Stimulated activated naive CD4-positive, alpha-beta T cell (primary cell): ENCODE data around the gene PTPA.
"Not testable (repeated sequence)": the region's sequence is repeated elsewhere in the genome, so short reads cannot be mapped to it uniquely, and the experiment has no call there.

ENCODE experiments used
- DNase-seq, 6 experiments: peaks; one replicate each; lab custom pipeline; 2025; lab: John Stamatoyannopoulos, UW

Gene PTPA

GRCh38 chr9:129154866-129155477, 43.8 kb downstream of the PTPA start:
- no peak for DNase-seq

- no peak for DNase-seq
These were observed 44.9 kb downstream of the PTPA start for GRCh38 chr9:129156163-129156562.

- DNase-seq: no peak
These were observed 49.7 kb downstream of the PTPA start for GRCh38 chr9:129160712-129161533.

DNA sequence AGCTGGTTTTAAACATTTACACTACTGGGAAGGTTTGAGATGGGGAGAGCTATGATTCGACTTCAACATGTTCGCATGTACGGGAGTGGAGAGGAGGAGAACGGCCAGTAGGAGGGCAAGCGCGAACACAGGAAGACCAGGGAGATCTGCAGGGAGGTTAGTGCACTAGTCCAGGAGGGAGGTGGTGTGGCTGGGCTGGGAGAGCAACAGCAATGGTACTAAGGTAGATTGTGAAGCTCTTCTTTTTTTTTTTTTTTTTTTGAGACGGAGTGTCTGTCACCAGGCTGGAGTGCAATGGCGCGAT, 50.3 kb downstream of the PTPA start:
- DNase-seq: no peak

DNA sequence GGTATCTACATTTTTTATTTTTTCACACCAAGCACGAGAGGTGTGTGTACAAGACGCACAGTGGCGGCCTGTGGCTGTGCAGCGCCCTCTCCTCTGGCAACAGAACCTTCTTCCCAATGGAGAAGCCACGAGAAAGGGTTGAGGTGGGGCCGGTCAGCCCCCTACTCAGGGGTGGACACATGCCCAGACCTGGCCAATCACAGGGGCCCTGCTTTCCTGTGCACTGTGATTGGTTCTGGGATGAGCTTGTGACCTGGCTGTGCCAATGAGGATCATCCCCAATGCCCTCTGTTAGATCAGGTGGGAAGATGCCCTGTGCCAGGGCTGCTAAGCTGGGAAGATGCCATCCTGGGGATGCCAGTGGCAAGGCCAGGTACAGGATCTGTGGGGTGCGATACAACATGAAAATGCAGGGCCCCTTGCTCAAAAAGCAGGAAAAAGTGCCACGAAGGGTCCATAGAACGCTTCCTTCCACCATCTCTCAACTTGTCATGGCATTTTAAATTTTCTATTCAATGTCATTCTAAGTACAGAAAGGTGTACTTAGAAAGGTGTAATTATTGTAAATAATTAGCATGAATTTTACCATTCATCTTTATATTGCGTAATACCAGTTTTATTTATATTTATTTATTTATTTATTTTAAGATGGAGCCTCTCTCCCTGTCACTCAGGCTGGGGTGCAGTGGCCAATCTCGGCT, 51.4 kb downstream of the PTPA start:
- no peak for DNase-seq

GRCh38 chr9:129163198-129163670, 52.0 kb downstream of the PTPA start:
- not testable (repeated sequence) for DNase-seq

DNA sequence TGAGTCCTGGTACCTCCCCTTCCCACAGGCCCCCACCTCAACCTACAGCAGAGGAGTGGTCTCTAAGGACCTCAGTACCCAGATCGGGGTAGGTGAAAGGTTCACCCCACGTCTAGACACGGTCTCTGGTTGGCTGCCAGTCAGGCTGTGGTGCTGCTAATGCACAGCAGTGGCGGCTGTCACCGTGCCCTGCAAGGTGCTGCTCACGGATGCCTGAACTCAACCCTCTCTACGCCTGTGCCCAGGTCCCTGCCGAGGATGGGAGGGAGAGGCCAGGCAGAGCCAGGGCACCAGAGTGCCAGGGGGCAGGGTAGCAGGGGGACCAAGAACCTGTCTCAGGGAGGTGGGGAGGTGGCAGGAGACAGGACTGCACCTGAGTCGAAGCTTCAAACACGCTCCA, 52.5 kb downstream of the PTPA start:
- no peak for DNase-seq

DNA sequence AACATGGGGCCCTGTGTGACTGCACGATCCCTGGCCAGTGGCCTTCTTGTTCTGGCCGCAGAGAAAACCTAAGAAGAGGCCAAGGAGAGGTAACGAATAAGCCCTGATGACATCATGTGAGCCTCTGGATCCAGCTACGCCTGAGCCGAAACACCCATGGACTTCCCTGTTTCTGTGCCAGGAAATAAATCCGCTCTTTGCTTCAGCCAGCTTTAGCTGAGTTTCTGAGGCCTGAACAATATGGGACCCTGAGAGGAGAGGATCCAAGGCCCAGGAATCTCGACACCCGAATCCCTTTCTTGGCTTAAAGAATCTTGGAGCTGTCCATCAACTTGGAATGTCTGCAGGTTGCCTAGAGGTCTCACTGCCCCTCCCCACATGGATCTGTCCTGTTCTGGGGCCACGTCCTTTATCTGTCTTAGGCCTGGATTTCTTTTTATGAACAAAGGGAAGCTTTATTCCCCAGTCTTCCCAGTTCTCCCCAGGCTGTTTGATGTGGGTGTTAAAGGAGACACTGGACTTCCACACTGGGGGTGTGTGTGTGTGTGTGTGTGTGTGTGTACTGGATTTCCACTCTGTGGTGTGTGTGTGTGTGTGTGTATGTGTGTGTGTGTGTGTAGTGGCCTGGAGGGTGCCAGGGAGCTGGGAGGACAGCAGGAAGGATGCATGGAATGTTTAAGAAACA, 53.2 kb downstream of the PTPA start:
- DNase-seq: no peak

- DNase-seq: no peak
These were observed 54.0 kb downstream of the PTPA start for GRCh38 chr9:129165198-129165597.

GRCh38 chr9:129166623-129167557, 55.7 kb downstream of the PTPA start:
- peak in 4 of 6 experiments; percentile 8 to 13 (median 10) for DNase-seq

DNA sequence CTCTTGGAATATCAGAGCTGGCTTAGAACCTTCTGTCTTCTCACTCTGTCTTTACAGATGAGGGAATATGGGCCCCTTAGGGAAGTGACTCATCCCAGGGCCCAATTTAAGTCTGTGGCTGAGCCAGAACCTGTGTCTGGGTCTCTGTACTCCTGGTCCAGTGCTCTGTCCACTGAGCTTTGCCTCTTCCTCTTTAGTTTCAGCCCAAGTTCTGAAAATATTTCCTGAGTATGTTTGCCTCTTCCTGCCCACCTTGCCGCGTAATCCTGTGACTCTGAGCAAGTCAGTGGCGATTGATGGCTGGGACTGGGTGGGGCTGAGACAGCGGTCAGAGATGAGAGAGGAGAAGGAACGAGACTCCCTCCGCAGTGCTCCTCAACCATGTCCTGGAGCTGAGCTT, 59.0 kb downstream of the PTPA start:
- no peak for DNase-seq

DNA sequence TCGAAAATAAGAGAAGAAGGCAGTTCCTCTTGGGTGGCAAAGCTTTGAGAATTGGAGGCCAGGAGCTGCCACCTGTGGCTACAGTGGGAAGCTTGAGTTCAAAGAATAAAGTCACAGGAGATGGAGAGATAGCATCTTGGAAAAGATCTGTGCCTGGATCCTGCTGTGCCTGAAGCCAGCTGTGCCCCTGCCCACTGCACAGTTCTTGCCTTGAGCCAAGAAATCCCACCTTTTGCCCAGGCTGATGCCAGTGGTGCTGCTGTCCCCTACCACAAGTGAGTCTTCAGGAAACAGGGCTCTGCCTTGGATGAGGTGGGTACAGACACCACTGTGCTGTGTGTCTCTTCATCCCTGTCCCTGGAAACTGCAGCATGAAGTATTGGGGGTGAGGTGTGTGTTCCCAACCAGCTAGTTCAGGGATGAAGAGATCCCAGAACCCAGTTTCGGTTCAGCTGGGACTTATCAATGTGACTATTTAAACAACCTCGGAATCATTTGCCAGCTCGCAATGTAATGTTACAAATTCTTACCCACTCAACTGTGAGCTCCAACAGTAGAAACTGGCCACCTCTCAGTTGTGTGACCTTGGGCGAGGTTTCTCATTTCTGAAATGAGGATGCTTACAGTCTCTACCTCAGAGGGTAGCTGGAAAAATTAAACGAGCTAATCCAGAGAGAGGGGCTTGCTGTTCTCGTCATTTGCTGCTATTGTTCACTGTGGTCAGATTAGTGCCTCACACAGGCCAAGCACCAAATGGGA, 61.0 kb downstream of the PTPA start:
- DNase-seq: no peak

DNA sequence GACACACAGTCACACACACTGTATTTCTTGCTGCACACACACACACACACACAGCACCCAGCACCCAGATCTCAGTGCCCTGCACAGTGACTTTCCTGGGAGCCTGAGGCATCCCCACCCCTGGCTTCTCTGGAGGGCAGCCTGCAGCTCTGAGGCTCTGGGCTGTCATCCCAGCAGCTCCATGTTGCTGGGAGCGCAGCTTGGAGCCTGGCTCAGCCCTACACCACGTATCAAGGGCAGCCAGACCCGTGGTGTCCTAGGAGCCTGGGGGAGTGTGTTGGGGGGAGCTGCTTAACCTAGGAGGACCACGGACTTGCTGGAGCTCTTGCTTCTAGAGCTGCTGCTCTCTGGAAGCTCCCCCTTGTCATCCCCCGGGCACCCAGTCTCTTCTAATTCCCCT, 61.6 kb downstream of the PTPA start:
- no peak for DNase-seq

GRCh38 chr9:129173296-129174101, 62.3 kb downstream of the PTPA start:
- no peak for DNase-seq

GRCh38 chr9:129174102-129174723, 63.0 kb downstream of the PTPA start:
- peak; percentile 51 to 75 (median 70) for DNase-seq

GRCh38 chr9:129174724-129175514, 63.7 kb downstream of the PTPA start:
- peak in 3 of 6 experiments; percentile 10 to 31 (median 23) for DNase-seq

DNA sequence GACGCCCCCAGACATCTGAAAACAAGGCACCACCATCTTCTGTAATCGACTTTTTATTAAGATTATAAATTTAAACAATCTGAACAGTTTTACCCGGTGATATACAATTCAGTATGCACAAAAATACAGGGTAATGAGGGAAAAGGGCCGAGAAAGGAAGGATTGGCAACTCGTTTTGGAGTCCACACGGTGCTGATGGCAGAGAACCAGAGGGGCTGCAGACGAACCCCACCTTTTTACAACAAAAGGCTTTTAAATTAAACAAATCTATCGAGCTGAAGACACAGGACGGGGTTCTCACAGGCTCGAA, 64.3 kb downstream of the PTPA start:
- DNase-seq: no peak

- DNase-seq: peak; percentile 29 to 55 (median 45)
These were observed 64.8 kb downstream of the PTPA start for GRCh38 chr9:129175825-129176633.
